ENCODE data around the gene NUDT10. TPM values are rescaled to one million over a fixed set of nuclear protein-coding genes. Genes with fewer than 3 reads are reported as not detected.

Gene NUDT10
- total and polyA plus RNA-seq, 7 experiments from 2014 or later, result 0.19 to 0.29 TPM; not detected in 5

GRCh38 chrX:51336584-51336983 lies 4.0 kb downstream of the NUDT10 start:
- POLR2A ChIA-PET, result interaction anchor here (1.1 kb wide), 1 partner anchor 61 kb away, joined by 3 read pairs; no protein-coding TSS in a partner anchor
- Mint-ChIP-seq H3K4me3 (no peak overlapping the region), H3K4me1 (peaks cover 0 to 11% (median 2%) of the 10 kb centered on the region in 7 donors), H3K27me3 (peaks cover 0 to 8% (median 0%) of the 10 kb centered on the region in 5 donors), H3K27ac (no peak overlapping the region), H3K9me3 (no peaks in the 10 kb centered on the region), H3K36me3 (no peaks in the 10 kb centered on the region)
- DNase-seq (peak in 7 of 9 donors; percentile 22 to 52 (median 40)), ATAC-seq (peak; percentile 88)
- Histone ChIP-seq H3K27me3 (ENCODE audit: control insufficient read depth in 2 of 2, insufficient read depth in 2 of 2, low read length in 2 of 2) (no peaks in the 10 kb centered on the region), H3K27ac (ENCODE audit: low read depth, low read length) (no peak overlapping the region), H3K4me3 (ENCODE audit: low read length) (no peak overlapping the region), H3K4me1 (ENCODE audit: control insufficient read depth in 2 of 2, insufficient read depth in 2 of 2, low read length in 2 of 2) (no peaks in the 10 kb centered on the region), H3K9me3 (ENCODE audit: control insufficient read depth in 2 of 3, low read length in 3 of 3) (no peaks in the 10 kb centered on the region), H3K36me3 (ENCODE audit: control insufficient read depth in 2 of 3, insufficient read depth in 3 of 3, low read length in 3 of 3) (no peaks in the 10 kb centered on the region)
- intact Hi-C loops (cut with micrococcal nuclease), result loop anchor here (1.0 to 10.0 kb wide), 5 partner anchors 60 to 928 kb away; no protein-coding TSS in a partner anchor
- CTCF ChIA-PET, result interaction anchor here (1.2 to 6.3 kb wide), 5 partner anchors 19 to 123 kb away, joined by 4 to 44 read pairs (median 5); no protein-coding TSS in a partner anchor

DNA sequence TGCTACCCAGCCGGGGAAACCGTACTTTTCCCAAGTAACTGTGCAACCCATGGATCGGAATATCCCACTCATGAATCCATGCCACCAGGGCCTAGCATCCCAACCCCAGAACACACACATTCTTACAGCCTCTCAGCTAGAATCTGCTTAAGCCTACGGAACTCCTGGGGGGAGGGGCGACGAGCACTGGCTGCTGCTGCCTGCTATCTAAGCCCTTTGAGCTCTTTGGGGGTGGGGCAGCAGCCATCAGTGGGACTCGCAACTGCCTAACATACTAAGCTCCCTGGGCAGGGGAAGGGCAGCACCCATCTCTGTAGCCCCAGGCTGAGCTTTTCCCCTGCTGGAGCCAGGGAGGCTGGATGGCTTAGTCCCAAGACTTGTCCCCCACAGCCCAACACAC lies 28.6 kb downstream of the NUDT10 start:
- Mint-ChIP-seq H3K27ac (no peak overlapping the region), H3K36me3 (peaks cover 0 to 55% (median 39%) of the 10 kb centered on the region in 5 donors), H3K27me3 (no peaks in the 10 kb centered on the region), H3K4me1 (peaks cover 0 to 7% (median 0%) of the 10 kb centered on the region in 7 donors), H3K4me3 (no peak overlapping the region), H3K9me3 (peaks cover 2 to 31% (median 12%) of the 10 kb centered on the region in 11 donors)
- POLR2A ChIA-PET, result no interaction called here
- Histone ChIP-seq H3K9me3 (ENCODE audit: control insufficient read depth in 2 of 3, low read length in 3 of 3) (no peaks in the 10 kb centered on the region), H3K36me3 (ENCODE audit: control insufficient read depth in 2 of 3, insufficient read depth in 3 of 3, low read length in 3 of 3) (no peaks in the 10 kb centered on the region), H3K27ac (ENCODE audit: low read depth, low read length) (no peak overlapping the region), H3K27me3 (ENCODE audit: control insufficient read depth in 2 of 2, insufficient read depth in 2 of 2, low read length in 2 of 2) (no peaks in the 10 kb centered on the region), H3K4me3 (ENCODE audit: low read length) (no peak overlapping the region), H3K4me1 (ENCODE audit: control insufficient read depth in 2 of 2, insufficient read depth in 2 of 2, low read length in 2 of 2) (no peaks in the 10 kb centered on the region)
- DNase-seq (no peak), ATAC-seq (no peak)
- CTCF ChIA-PET, result no interaction called here
- intact Hi-C loops (cut with micrococcal nuclease), result no loop called here

DNA sequence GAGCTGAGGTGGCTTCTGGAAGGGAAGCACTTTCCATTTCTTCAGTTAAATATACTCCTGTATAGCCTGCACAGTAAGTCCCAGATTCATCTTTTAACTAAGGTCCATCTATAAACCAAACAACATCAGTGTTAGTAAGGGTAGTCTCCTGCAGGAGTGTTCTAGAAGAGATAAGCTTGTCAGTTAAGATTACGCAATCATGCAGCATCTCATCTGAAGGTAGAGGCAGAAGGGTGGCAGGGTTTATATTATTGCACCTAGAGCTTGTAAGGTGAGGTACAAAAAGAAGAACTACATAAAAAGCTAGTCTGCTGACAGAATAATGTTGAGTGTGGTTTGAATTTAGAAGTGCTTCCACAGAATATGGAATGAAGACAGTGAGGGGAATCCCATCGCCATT lies 44.0 kb downstream of the NUDT10 start:
- intact Hi-C loops (cut with micrococcal nuclease), result no loop called here
- Mint-ChIP-seq H3K27me3 (no peaks in the 10 kb centered on the region), H3K4me1 (peaks cover 0 to 26% (median 16%) of the 10 kb centered on the region in 7 donors), H3K27ac (no peak overlapping the region), H3K9me3 (peaks cover 0 to 7% (median 0%) of the 10 kb centered on the region in 11 donors), H3K4me3 (no peak overlapping the region), H3K36me3 (peaks cover 0 to 8% (median 4%) of the 10 kb centered on the region in 5 donors)
- Histone ChIP-seq H3K4me3 (ENCODE audit: low read length) (no peak overlapping the region), H3K36me3 (ENCODE audit: control insufficient read depth in 2 of 3, insufficient read depth in 3 of 3, low read length in 3 of 3) (no peaks in the 10 kb centered on the region), H3K27me3 (ENCODE audit: control insufficient read depth in 2 of 2, insufficient read depth in 2 of 2, low read length in 2 of 2) (no peaks in the 10 kb centered on the region), H3K4me1 (ENCODE audit: control insufficient read depth in 2 of 2, insufficient read depth in 2 of 2, low read length in 2 of 2) (no peaks in the 10 kb centered on the region), H3K9me3 (ENCODE audit: control insufficient read depth in 2 of 3, low read length in 3 of 3) (no peaks in the 10 kb centered on the region), H3K27ac (ENCODE audit: low read depth, low read length) (no peak overlapping the region)
- DNase-seq (no peak), ATAC-seq (no peak)
- ChIA-PET CTCF (no interaction called here), POLR2A (interaction anchor here (0.5 kb wide), 1 partner anchor 18 kb away, joined by 3 read pairs; no protein-coding TSS in a partner anchor)

Other genes starting within 250 kb of the NUDT10 start
- gene NUDT11, start 163.8 kb downstream of the NUDT10 start, total RNA-seq, result 1 to 10 TPM in 1 of 5 experiments, under 1 TPM in 3, not detected in 1; 0.13 to 1.2 (median 0.47) TPM
- under 1 TPM in 1 of 2 donors, not detected in 1; 0.09 TPM for gene NUDT11, start 163.8 kb downstream of the NUDT10 start, polyA plus RNA-seq

Measured in naive thymus-derived CD4-positive, alpha-beta T cell (primary cell).